Measurements from ENCODE around the gene TRPM8.

Gene TRPM8

DNA sequence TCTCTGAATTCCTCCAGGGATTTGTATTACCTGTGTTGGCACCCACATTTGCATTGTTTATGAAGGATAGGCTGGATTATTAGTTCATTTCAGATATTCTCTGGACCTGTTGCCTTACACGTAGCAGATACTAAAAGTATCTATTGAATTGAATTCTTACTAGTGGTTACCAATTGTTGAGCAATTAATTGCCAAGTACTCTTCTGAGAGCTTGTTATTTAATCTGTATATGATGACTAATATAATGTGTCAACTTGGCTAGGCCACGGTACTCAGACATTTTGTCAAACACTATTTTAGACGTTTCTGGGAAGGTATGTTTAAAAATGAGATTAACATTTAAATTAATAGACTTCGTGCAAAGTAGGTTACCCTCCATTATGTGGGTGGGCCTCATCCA lies 130.9 kb downstream of the TRPM8 start:
- peak; percentile 12 for DNase-seq (ENCODE audit: low spot score)

DNA sequence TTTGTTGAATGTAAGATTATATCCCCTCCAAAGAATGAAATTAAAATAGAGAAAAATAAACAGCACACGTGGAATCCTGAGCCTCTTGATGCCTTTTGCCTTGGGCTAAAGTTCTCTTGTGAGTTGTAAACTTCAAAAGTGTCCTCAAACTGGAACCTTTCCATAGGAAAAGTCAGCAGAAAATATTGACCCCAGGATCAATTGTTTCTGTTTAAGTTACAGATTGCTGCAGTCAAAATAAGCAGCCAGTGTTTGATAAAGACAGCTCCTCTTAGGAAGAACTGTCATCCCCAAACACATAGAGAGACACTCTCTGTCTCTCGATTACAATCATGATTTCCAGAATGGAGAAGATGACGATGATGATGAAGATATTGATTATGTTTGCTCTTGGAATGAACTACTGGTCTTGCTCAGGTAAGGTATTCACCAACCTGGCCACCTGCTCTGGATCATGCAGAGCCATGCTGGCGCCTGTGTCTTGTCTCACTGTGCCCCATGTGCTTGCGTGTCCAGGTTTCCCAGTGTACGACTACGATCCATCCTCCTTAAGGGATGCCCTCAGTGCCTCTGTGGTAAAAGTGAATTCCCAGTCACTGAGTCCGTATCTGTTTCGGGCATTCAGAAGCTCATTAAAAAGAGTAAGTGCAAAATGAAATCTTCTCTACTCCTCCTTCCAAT lies 133.4 kb downstream of the TRPM8 start, which contains the start of gene SPP2:
SPP2 (plus strand) TSS at position 248 of the 681 bp plus-strand sequence; CDS start at position 333, 85 bp downstream.
- no peak for DNase-seq (ENCODE audit: low spot score)

- peak; percentile 71 for DNase-seq (ENCODE audit: low spot score)
These were observed 134.3 kb downstream of the TRPM8 start for GRCh38 chr2:234051374-234052070.

DNA sequence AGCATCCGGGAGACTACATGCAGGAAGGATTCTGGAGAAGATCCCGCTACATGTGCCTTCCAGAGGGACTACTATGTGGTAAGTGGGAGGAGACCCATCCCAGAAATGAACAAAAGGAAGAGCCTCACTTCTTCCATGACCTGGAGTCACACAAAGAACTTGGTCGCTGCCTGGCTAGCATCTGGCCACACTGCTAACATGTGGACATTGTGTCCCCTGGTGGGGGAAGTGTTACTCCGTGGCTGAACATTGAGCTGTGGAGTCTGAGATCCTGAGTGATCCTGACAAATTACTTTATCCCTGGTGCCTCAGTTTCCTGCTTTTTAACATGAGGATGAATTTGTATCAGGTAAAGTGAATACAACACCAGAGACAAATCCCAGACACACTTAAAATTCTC lies 141.7 kb downstream of the TRPM8 start:
- DNase-seq (ENCODE audit: low spot score): no peak

GRCh38 chr2:234060236-234060635 lies 143.1 kb downstream of the TRPM8 start:
- DNase-seq (ENCODE audit: low spot score): no peak

DNA sequence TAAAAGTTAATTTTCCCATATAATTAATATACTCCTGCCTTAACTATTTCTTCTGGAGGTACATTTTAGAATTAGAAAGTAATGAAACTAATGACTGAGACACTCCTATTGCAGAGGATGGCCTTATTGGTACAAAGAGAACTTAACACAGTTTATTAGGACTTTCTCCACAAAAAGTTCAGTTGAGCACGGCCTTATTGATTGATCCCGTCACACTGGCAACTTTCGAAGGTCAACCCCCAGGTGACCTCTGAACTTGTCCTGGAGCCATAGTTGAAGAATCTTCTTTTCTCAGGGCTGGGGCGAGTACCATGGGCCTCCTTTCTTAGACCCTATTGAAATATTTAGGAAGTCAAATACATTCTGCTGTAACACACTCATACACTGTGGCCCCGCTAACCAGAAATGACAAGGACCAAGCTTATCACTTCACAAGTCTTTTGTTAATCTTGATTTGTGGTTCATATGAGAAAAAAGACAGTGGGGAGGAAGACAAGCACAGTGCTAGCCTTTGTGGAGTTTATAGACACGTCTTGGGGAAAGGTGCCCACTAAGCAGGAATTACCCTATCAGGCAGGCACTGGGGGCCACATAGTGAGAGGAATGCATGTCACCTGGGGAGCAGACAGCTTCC lies 144.6 kb downstream of the TRPM8 start:
- DNase-seq (ENCODE audit: low spot score): no peak

DNA sequence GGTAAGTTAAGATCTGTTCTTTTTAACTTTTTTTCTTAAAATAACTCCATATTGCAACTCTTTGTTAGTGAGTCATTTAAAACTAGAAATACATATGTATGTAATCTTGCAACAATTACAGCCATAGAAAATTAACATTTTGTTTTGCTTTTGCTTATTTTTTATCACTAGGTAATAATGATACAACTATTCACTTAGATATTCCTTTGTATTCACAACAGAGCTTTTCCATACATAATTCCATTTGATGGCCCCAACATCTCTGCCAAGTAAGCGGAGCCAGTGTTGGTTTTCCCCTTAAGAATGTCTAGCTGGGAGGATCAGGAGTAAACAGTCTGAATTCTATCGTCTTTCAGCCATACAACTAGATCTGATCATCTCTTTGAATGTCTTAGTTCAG lies 149.4 kb downstream of the TRPM8 start:
- no peak for DNase-seq (ENCODE audit: low spot score)
